Loucy (cell line): ENCODE data around the gene UBE2J2.
"Not testable (repeated sequence)": the region's sequence is repeated elsewhere in the genome, so short reads cannot be mapped to it uniquely, and the experiment has no call there.

ENCODE experiments used
- EZH2phosphoT487 ChIP-seq: fragments of 200-600 bp; IDR thresholded peaks from 2 replicates; pipeline ENCODE4 v1.6.1; 2018; ENCODE audit warnings: antibody characterized with exemption, mild to moderate bottlenecking, moderate library complexity, borderline replicate concordance
- TF ChIP-seq, protein P1 (sequence below): fragments of 200-600 bp; sonication (generic); conservative IDR thresholded peaks from 2 replicates; pipeline ENCODE4 v1.5.1; 2014; ENCODE audit warnings: mild to moderate bottlenecking, antibody characterized with exemption, low read length

DNA sequence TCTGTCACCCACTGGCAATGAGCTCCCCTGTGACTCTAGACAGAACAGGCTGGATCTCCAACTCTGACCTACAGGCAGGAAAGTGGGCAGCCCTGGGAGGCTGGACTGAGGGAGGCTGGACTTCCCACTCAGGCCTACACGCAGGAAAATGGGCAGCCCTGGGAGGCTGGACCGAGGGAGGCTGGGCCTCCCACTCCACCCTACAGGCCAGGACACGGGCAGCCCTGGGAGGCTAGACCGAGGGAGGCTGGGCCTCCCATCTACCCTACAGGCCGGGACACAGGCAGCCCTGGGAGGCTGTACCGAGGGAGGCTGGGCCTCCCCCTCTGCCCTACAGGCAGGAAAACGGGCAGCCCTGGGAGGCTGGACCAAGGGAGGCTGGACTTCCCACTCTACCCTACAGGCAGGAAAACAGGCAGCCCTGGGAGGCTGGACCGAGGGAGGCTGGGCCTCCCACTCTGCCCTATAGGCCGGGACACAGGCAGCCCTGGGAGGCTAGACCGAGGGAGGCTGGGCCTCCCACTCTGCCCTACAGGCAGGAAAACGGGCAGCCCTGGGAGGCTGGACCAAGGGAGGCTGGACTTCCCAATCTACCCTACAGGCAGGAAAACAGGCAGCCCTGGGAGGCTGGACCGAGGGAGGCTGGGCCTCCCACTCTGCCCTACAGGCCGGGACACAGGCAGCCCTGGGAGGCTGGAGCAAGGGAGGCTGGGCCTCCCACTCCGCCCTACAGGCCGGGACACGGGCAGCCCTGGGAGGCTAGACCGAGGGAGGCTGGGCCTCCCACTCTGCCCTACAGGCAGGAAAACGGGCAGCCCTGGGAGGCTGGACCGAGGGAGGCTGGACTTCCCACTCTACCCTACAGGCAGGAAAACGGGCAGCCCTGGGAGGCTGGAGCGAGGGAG lies 25.4 kb downstream of the UBE2J2 start:
- TF ChIP-seq, protein P1, sequence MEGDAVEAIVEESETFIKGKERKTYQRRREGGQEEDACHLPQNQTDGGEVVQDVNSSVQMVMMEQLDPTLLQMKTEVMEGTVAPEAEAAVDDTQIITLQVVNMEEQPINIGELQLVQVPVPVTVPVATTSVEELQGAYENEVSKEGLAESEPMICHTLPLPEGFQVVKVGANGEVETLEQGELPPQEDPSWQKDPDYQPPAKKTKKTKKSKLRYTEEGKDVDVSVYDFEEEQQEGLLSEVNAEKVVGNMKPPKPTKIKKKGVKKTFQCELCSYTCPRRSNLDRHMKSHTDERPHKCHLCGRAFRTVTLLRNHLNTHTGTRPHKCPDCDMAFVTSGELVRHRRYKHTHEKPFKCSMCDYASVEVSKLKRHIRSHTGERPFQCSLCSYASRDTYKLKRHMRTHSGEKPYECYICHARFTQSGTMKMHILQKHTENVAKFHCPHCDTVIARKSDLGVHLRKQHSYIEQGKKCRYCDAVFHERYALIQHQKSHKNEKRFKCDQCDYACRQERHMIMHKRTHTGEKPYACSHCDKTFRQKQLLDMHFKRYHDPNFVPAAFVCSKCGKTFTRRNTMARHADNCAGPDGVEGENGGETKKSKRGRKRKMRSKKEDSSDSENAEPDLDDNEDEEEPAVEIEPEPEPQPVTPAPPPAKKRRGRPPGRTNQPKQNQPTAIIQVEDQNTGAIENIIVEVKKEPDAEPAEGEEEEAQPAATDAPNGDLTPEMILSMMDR: not testable (repeated sequence)
- TF ChIP-seq EZH2phosphoT487: not testable (repeated sequence)
